ENCODE measurements around the gene NPB.

NPB gene

DNA sequence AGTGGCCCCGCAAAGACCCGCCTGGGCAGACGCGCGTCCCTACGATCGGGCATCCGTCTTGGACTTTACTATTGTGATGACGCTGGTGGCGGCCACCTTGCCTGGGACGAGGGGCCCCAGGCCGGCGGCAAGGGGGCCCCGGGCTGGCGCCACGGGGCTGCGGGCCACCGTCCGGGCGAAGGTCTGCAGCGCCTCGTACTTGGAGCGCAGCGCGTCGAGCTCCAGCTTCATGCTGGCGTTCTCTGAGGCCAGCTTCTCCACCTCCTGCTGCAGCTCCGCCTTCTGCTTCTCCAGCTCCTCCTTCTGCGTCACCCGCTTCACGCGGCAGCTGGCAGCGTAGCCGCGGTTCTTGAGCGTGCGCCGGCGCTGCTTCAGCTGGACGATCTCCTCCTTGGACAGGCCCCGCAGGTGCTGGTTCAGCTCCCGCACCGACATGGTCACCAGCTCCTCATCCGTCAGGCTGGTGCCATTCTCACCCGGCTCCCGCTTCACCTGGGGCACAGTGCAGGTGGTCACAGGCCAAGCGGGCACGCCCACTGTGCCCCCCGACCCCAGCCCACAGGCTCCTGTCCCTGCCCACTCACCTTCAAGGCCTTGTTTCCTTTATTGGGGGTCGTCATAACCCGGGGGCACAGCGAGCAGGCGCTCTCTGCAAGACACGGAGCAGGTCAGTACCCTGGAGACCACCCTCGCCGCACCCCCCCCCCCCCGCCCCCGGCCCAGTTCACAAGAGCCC, 20.7 kb downstream of the NPB start:
- DNase-seq (ENCODE audit: low spot score in 2 of 2) (no peak), ATAC-seq (no peak)
- Mint-ChIP-seq H3K27ac (peak overlapping the region; percentile 41), H3K4me3 (no peak overlapping the region), H3K36me3 (peaks cover 57% of the 10 kb centered on the region), H3K4me1 (peaks cover 10% of the 10 kb centered on the region), H3K9me3 (no peaks in the 10 kb centered on the region)

- DNase-seq (ENCODE audit: low spot score in 2 of 2), result no peak
- Mint-ChIP-seq H3K4me3 (no peak overlapping the region), H3K9me3 (no peaks in the 10 kb centered on the region), H3K36me3 (peaks cover 50% of the 10 kb centered on the region), H3K27ac (no peak overlapping the region), H3K4me1 (peaks cover 10% of the 10 kb centered on the region)
- ATAC-seq, result no peak
These were observed 21.5 kb downstream of the NPB start for GRCh38 chr17:81923302-81924260.

DNA sequence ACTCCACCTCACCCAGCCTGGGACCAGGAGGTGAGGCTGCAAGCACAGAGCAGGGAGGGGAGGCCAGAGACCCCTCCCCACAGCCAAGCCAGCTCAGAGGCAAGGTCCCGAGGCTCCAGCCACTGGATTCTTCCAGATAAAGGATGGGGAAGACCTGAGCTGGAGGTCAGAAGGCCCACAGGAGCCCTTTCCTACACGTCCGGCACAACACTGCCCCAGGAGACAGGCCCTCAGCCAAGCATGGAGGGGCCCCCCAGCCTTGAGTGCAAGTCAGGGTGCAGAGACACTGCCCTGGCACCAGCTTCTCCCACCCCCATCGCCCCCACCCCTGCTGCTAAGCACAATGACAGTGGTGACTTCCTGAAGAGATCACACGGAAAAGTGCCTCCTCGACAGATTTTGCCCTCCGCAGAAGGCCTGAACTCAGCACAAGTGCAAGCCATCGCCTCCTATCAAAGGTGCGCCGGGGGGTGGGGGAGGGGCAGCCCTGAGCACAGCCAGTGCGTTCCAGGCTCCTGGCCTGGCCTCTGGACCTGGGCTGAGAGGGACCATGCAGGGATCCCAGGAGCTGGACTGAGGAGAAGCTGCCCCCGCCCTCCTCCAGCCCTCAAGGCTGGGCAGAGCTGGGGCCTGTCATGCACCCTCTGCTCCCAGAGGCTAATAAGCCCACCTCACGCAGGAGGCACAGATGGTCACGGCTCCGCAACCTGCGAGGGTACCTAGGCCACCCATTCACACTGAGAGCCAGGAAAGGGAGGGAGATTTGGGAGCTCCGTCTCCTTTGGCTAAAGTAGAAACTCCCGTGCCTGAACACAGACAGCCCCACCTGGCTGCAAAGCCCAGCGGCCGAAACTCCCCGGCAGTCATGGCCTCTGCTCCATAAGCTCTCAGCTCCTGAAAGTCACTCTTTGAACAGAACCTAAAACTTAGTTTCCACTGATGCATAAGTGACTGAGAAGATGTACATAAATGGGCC, 22.8 kb downstream of the NPB start:
- DNase-seq (ENCODE audit: low spot score in 2 of 2) (no peak), ATAC-seq (no peak)
- H3K9me3 Mint-ChIP-seq, result no peaks in the 10 kb centered on the region
- H3K4me3 Mint-ChIP-seq, result peak overlapping the region; percentile 86
- H3K36me3 Mint-ChIP-seq, result peaks cover 38% of the 10 kb centered on the region
- H3K27ac Mint-ChIP-seq, result peak overlapping the region; percentile 94
- H3K4me1 Mint-ChIP-seq, result peaks cover 10% of the 10 kb centered on the region

- no peaks in the 10 kb centered on the region for H3K9me3 Mint-ChIP-seq
- peaks cover 35% of the 10 kb centered on the region for H3K36me3 Mint-ChIP-seq
- peaks cover 13% of the 10 kb centered on the region for H3K4me1 Mint-ChIP-seq
- H3K27ac Mint-ChIP-seq, result peak overlapping the region; percentile 94
- peak overlapping the region; percentile 86 for H3K4me3 Mint-ChIP-seq
- no peak for DNase-seq (ENCODE audit: low spot score in 2 of 2)
- ATAC-seq, result no peak
These were observed 23.9 kb downstream of the NPB start for GRCh38 chr17:81925860-81926450.

GRCh38 chr17:81926451-81927151, 24.6 kb downstream of the NPB start:
- ATAC-seq (peak; percentile 47), DNase-seq (ENCODE audit: low spot score in 2 of 2) (peak; percentile 44 to 80)
- Mint-ChIP-seq H3K36me3 (peaks cover 29% of the 10 kb centered on the region), H3K4me1 (peaks cover 16% of the 10 kb centered on the region), H3K27ac (peak overlapping the region; percentile 94), H3K4me3 (peak overlapping the region; percentile 86), H3K9me3 (no peaks in the 10 kb centered on the region)

DNA sequence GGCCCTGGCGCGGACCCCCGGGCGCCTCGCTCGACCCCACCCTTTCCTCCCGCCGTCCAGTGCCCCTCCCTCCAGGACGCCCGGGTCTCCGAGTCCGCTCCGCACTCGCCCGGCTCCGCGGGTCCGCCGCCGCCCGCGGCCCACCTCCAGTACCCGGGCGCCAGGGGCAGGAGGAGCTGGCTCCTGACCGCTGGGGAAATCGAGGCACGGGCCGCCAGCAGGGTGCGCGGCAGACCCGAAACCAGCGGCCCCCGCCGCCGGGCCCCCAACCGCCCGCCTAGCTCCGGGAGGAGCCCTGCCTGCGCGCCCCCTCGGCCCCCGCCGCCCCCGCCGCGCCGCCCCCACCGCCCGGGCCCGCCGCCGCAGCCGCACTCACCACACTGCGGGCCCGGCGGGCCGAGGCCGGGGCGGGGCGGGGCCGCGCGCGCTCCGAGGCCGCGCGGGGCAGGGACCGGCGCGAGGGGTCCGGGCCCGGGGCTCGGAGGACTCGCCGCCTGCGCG, 25.2 kb downstream of the NPB start:
- Mint-ChIP-seq H3K36me3 (peaks cover 24% of the 10 kb centered on the region), H3K9me3 (no peaks in the 10 kb centered on the region), H3K4me3 (peak overlapping the region; percentile 86), H3K4me1 (peaks cover 16% of the 10 kb centered on the region), H3K27ac (peak overlapping the region; percentile 94)
- ATAC-seq (peak; percentile 4), DNase-seq (ENCODE audit: low spot score in 2 of 2) (no peak)

- peak within 1 kb of the TSS; percentile 94 for H3K27ac Mint-ChIP-seq
- peaks cover 16% of the 10 kb centered on the region for H3K4me1 Mint-ChIP-seq
These were observed 25.9 kb downstream of the NPB start, which contains the start of gene MAFG for GRCh38 chr17:81927653-81928543. MAFG (minus strand) TSS chr17:81927735; CDS start chr17:81923185, 4,550 bp downstream.

GRCh38 chr17:81928544-81929252, 26.7 kb downstream of the NPB start:
- Mint-ChIP-seq H3K27ac (no peak overlapping the region), H3K4me1 (peaks cover 20% of the 10 kb centered on the region), H3K4me3 (peak overlapping the region; percentile 86), H3K36me3 (peaks cover 31% of the 10 kb centered on the region), H3K9me3 (no peaks in the 10 kb centered on the region)
- DNase-seq (ENCODE audit: low spot score in 2 of 2) (no peak), ATAC-seq (no peak)

More at GRCh38 chr17:81927653-81928543, 25.9 kb downstream of the NPB start, which contains the start of gene MAFG:
- DNase-seq (ENCODE audit: low spot score in 2 of 2) (peak; percentile 93 to 95), ATAC-seq (peak; percentile 82)
- H3K36me3 Mint-ChIP-seq, result peaks cover 23% of the 10 kb centered on the region
- no peaks in the 10 kb centered on the region for H3K9me3 Mint-ChIP-seq
- peak within 1 kb of the TSS; percentile 86 for H3K4me3 Mint-ChIP-seq

GRCh38 chr17:81929253-81930141, 27.5 kb downstream of the NPB start:
- peaks cover 25% of the 10 kb centered on the region for H3K4me1 Mint-ChIP-seq
- DNase-seq (ENCODE audit: low spot score in 2 of 2) (no peak), ATAC-seq (no peak)
- H3K4me3 Mint-ChIP-seq, result peak overlapping the region; percentile 86
- H3K27ac Mint-ChIP-seq, result no peak overlapping the region
- H3K36me3 Mint-ChIP-seq, result peaks cover 36% of the 10 kb centered on the region
- no peaks in the 10 kb centered on the region for H3K9me3 Mint-ChIP-seq

- peaks cover 36% of the 10 kb centered on the region for H3K36me3 Mint-ChIP-seq
- H3K4me1 Mint-ChIP-seq, result peaks cover 25% of the 10 kb centered on the region
- peak overlapping the region; percentile 29 for H3K27ac Mint-ChIP-seq
These were observed 28.4 kb downstream of the NPB start for GRCh38 chr17:81930142-81931125.

GRCh38 chr17:81931189-81931556, 29.1 kb downstream of the NPB start:
- peak overlapping the region; percentile 29 for H3K27ac Mint-ChIP-seq
- H3K9me3 Mint-ChIP-seq, result no peaks in the 10 kb centered on the region
- no peak for ATAC-seq
- DNase-seq (ENCODE audit: low spot score in 2 of 2), result no peak
- H3K4me1 Mint-ChIP-seq, result peaks cover 28% of the 10 kb centered on the region
- H3K36me3 Mint-ChIP-seq, result peaks cover 31% of the 10 kb centered on the region
- no peak overlapping the region for H3K4me3 Mint-ChIP-seq

More at GRCh38 chr17:81930142-81931125, 28.4 kb downstream of the NPB start:
- no peak overlapping the region for H3K4me3 Mint-ChIP-seq
- H3K9me3 Mint-ChIP-seq, result no peaks in the 10 kb centered on the region
- ATAC-seq (no peak), DNase-seq (ENCODE audit: low spot score in 2 of 2) (no peak)
